Measurements from ENCODE around the gene FAM170B.

DNA sequence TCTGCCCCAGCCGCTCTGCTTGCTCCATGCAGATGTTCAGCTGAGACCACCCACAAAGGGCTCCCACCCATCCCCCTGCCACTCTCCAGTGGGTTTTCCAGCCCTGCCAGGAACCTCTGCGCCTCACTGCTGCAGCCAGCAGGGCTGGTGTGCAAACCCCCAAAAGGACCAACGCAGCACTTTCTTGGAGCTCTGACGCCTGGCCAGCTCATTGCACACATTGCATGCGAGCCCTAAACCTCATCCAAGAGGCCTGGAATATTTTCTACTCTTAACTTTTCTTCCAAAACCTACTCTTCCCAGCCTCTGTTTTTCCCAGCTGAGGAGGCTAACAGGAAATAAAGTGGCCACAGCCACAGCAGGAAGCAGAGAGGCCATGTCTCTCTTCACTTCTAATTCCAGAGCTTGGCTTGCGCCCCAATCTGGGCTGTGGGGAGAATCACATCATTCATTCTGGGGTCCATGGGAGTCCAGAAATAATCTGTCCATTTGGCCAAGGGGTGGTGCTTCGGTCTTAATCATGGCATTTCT lies 4.6 kb upstream of the FAM170B start:
- TF ChIP-seq RFX5 (IDR thresholded peaks at IDR 0.05; ENCODE audit: low read depth, low read length) (no peak), POLR2A (IDR thresholded peaks at IDR 0.05; ENCODE audit: low read depth, low read length) (peak; percentile 34; the same call in 1 of the 2 replicates)
- TF ChIP-seq, protein P1, sequence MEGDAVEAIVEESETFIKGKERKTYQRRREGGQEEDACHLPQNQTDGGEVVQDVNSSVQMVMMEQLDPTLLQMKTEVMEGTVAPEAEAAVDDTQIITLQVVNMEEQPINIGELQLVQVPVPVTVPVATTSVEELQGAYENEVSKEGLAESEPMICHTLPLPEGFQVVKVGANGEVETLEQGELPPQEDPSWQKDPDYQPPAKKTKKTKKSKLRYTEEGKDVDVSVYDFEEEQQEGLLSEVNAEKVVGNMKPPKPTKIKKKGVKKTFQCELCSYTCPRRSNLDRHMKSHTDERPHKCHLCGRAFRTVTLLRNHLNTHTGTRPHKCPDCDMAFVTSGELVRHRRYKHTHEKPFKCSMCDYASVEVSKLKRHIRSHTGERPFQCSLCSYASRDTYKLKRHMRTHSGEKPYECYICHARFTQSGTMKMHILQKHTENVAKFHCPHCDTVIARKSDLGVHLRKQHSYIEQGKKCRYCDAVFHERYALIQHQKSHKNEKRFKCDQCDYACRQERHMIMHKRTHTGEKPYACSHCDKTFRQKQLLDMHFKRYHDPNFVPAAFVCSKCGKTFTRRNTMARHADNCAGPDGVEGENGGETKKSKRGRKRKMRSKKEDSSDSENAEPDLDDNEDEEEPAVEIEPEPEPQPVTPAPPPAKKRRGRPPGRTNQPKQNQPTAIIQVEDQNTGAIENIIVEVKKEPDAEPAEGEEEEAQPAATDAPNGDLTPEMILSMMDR (conservative IDR thresholded peaks at IDR 0.05; ENCODE audit: low read depth, low read length) = peak; percentile 8; the same call in 1 of the 2 replicates

All from IMR-90 (cell line).